Measurements from ENCODE around the gene CLIC4. TPM values are rescaled to one million over a fixed set of nuclear protein-coding genes. Genes with fewer than 3 reads are reported as not detected.

The CLIC4 gene
- total and polyA plus RNA-seq, 2 of the 8 experiments (the other 6 are each of a cell fraction or from before 2014, with no cell fraction given) = 77.5 to 293 TPM

DNA sequence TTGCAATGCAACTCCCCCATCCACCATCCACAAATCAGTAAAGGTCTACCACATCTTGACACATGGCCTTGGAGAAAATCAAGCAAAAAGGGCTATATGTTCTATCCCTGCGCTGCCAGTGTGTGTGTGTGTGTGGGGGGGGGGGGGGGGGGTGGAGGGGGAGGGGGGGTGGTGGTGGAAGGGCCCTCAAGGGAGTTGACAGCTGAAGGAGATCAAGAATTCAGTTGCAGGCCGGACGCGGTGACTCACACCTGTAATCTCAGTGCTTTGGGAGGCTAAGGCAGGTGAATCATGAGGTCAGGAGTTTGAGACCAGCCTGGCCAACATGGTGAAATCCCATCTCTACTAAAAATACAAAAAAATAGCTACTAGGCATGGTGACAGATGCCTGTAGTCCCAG lies 37.6 kb upstream of the CLIC4 start (continued):
- TF ChIP-seq NANOG (IDR thresholded peaks at IDR 0.05; ENCODE audit: insufficient read depth, low read depth, low read length, poor library complexity, severe bottlenecking) (no peak), ZNF274 (IDR thresholded peaks at IDR 0.05; ENCODE audit: borderline replicate concordance, extremely low read depth, low read length) (no peak), SIRT6 (IDR thresholded peaks at IDR 0.05; ENCODE audit: low read length) (no peak)
- TF ChIP-seq, protein P1, sequence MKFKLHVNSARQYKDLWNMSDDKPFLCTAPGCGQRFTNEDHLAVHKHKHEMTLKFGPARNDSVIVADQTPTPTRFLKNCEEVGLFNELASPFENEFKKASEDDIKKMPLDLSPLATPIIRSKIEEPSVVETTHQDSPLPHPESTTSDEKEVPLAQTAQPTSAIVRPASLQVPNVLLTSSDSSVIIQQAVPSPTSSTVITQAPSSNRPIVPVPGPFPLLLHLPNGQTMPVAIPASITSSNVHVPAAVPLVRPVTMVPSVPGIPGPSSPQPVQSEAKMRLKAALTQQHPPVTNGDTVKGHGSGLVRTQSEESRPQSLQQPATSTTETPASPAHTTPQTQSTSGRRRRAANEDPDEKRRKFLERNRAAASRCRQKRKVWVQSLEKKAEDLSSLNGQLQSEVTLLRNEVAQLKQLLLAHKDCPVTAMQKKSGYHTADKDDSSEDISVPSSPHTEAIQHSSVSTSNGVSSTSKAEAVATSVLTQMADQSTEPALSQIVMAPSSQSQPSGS (IDR thresholded peaks at IDR 0.05; ENCODE audit: low read length) = no peak
